HCT116 (cell line): ENCODE results near the gene DENND1A. TPM values are rescaled to one million over a fixed set of nuclear protein-coding genes. Genes with fewer than 3 reads are reported as not detected.

ENCODE experiments used
- ATAC-seq: fragments of 200-7000 bp; cut with Tn5 transposase; 2 replicates; pipeline ENCODE4 v1.9.1; 2020; ENCODE audit warnings: mild to moderate bottlenecking, moderate library complexity
- BruUV-seq: library from RNA; stranded (reverse); fragments of 400-500 nt; replicated peaks from 2 replicates; lab custom pipeline; 2021; lab: Mats Ljungman, UMichigan
- CTCF ChIA-PET: fragments of 300-600 bp; sonication (Branson Sonifier 250); formaldehyde crosslinking; loops from one replicate; lab custom pipeline; 2021; ENCODE audit warnings: antibody characterized with exemption; lab: Charles Lee
- POLR2A ChIA-PET: fragments of 300-600, 350-600 bp; sonication (Branson Sonifier 250); formaldehyde crosslinking; loops from one replicate; lab custom pipeline; 2021; ENCODE audit warnings: antibody characterized with exemption; lab: Charles Lee
- RAD21 ChIA-PET, 2 experiments: fragments of 300-600 bp; sonication (Branson Sonifier 250); formaldehyde crosslinking; loops; one replicate each; lab custom pipeline; 2023; ENCODE audit warnings: low total read pairs in 2 of 2; ENCODE audit not compliant: uncharacterized antibody in 2 of 2, unreplicated experiment in 2 of 2, low non-redundant PET in 1 of 2; lab: Charles Lee
- DNase-seq: peaks from one replicate; pipeline ENCODE4 v3.0.0-alpha.2; 2010; ENCODE audit warnings: low read depth, low spot score
- H2AFZ ChIP-seq: fragments of 200-600 bp; shearing (Covaris generic), sonication (generic); 2 replicates; pipeline ENCODE4 v1.6.1; 2017; ENCODE audit warnings: low read depth, mixed run types, mixed read lengths, antibody characterized with exemption, low read length; ENCODE audit not compliant: poor library complexity, severe bottlenecking
- H3K27ac ChIP-seq: 2 replicates; pipeline ENCODE4 v1.5.1; 2012; ENCODE audit warnings: low read depth, low read length
- H3K27me3 ChIP-seq: fragments of 200-600 bp; sonication (generic); 2 replicates; pipeline ENCODE4 v1.6.1; 2016; ENCODE audit warnings: mixed run types, low read length, mixed read lengths; ENCODE audit not compliant: insufficient read depth
- H3K36me3 ChIP-seq, 2 experiments: fragments of 200-500 bp in 1 of 2; fragments of 200-600 bp in 1 of 2; sonication (Bioruptor generic) in 1 of 2; sonication (generic) in 1 of 2; 2 replicates each; pipeline versions ENCODE4 v1.5.1 to v1.6.1; 2014 to 2016; ENCODE audit warnings: low read length in 2 of 2, inconsistent platforms in 1 of 2, mixed read lengths in 1 of 2, mixed run types in 1 of 2; ENCODE audit not compliant: insufficient read depth in 2 of 2, control insufficient read depth in 1 of 2
- H3K4me1 ChIP-seq, 2 experiments: fragments of 200-600 bp in 1 of 2; sonication (generic) in 1 of 2; 2 replicates each; pipeline versions ENCODE4 v1.5.1 to v1.6.1; 2012 to 2017; ENCODE audit warnings: low read length in 2 of 2, inconsistent platforms in 1 of 2, mild to moderate bottlenecking in 1 of 2, mixed read lengths in 1 of 2, mixed run types in 1 of 2, moderate library complexity in 1 of 2; ENCODE audit not compliant: insufficient read depth in 2 of 2, control insufficient read depth in 1 of 2
- H3K4me2 ChIP-seq: fragments of 200-600 bp; sonication (generic); 2 replicates; pipeline ENCODE4 v1.6.1; 2017; ENCODE audit warnings: mixed run types, low read length, mixed read lengths
- H3K4me3 ChIP-seq, 2 experiments: fragments of 200-600 bp in 1 of 2; sonication (generic) in 1 of 2; replicated peaks in 1 of 2; 2 replicates each; pipeline ENCODE4 v1.5.1; 2011 to 2016; ENCODE audit warnings: low read length in 2 of 2, control low read depth in 1 of 2, low read depth in 1 of 2, mild to moderate bottlenecking in 1 of 2, mixed read lengths in 1 of 2, mixed run types in 1 of 2
- H3K79me2 ChIP-seq: fragments of 200-600 bp; sonication (generic); 2 replicates; pipeline ENCODE4 v1.6.1; 2017; ENCODE audit warnings: mild to moderate bottlenecking, mixed run types, low read length, moderate library complexity, mixed read lengths; ENCODE audit not compliant: insufficient read depth
- H3K9ac ChIP-seq: fragments of 200-600 bp; sonication (generic); 2 replicates; pipeline ENCODE4 v1.6.1; 2016; ENCODE audit warnings: low read length, mixed read lengths
- H3K9me2 ChIP-seq: fragments of 200-600 bp; sonication (generic), shearing (Covaris generic); 2 replicates; pipeline ENCODE4 v1.6.1; 2017; ENCODE audit warnings: mixed run types, mild to moderate bottlenecking, moderate library complexity; ENCODE audit not compliant: insufficient read depth
- H3K9me3 ChIP-seq, 2 experiments: fragments of 200-500 bp in 1 of 2; fragments of 200-600 bp in 1 of 2; sonication (Bioruptor generic) in 1 of 2; sonication (generic) in 1 of 2; 2 replicates each; pipeline ENCODE4 v1.6.1; 2014 to 2017; ENCODE audit warnings: low read length in 2 of 2, mixed read lengths in 2 of 2, inconsistent platforms in 1 of 2, low read depth in 1 of 2, mild to moderate bottlenecking in 1 of 2, mixed run types in 1 of 2, moderate library complexity in 1 of 2; ENCODE audit not compliant: control insufficient read depth in 1 of 2, insufficient read depth in 1 of 2
- H4K20me1 ChIP-seq: fragments of 200-600 bp; sonication (generic), shearing (Covaris generic); 2 replicates; pipeline ENCODE4 v1.6.1; 2017; ENCODE audit warnings: mixed run types, mild to moderate bottlenecking, moderate library complexity; ENCODE audit not compliant: insufficient read depth
- CBX3 ChIP-seq: IDR thresholded peaks from 2 replicates; pipeline ENCODE4 v1.6.1; 2012; ENCODE audit warnings: low read depth
- EZH2 ChIP-seq: fragments of 200-600 bp; sonication (generic); IDR thresholded peaks from 2 replicates; pipeline ENCODE4 v1.6.1; 2017; ENCODE audit warnings: antibody characterized with exemption, mixed run types
- EZH2phosphoT487 ChIP-seq: fragments of 200-600 bp; IDR thresholded peaks from 2 replicates; pipeline ENCODE4 v1.6.1; 2018; ENCODE audit warnings: antibody characterized with exemption, borderline replicate concordance
- JUND ChIP-seq: IDR thresholded peaks from 2 replicates; pipeline ENCODE4 v1.6.1; 2012
- POLR2AphosphoS5 ChIP-seq: IDR thresholded peaks from 2 replicates; pipeline ENCODE4 v1.6.1; 2011; ENCODE audit warnings: mild to moderate bottlenecking, low read depth, low read length, moderate library complexity
- SP1 ChIP-seq: IDR thresholded peaks from 2 replicates; pipeline ENCODE4 v1.6.1; 2012; ENCODE audit warnings: low read depth
- TCF7L2 ChIP-seq: IDR thresholded peaks from 2 replicates; pipeline ENCODE4 v1.7.0; 2011; ENCODE audit warnings: borderline replicate concordance, inconsistent platforms; ENCODE audit not compliant: insufficient read depth, insufficient read length; ENCODE audit errors: extremely low read depth
- ZBTB33 ChIP-seq: IDR thresholded peaks from 2 replicates; pipeline ENCODE4 v1.6.1; 2011; ENCODE audit warnings: mild to moderate bottlenecking, low read length, moderate library complexity; ENCODE audit not compliant: insufficient replicate concordance; ENCODE audit errors: extremely low read depth
- ZFX ChIP-seq: fragments of 450-650 bp; IDR thresholded peaks from 2 replicates; pipeline ENCODE4 v1.6.1; 2017
- intact Hi-C: fragments of 100-400 bp; cut with micrococcal nuclease; formaldehyde crosslinking; loops from 2 replicates; pipeline ENCODE4 v1.10.0; 2022
- total RNA-seq: library from RNA; stranded (reverse); gene quantifications from one replicate; pipeline ENCODE4 v1.2.1, GENCODE V29; 2021; ENCODE audit not compliant: unreplicated experiment
- TF ChIP-seq, protein P1 (sequence below): IDR thresholded peaks from 2 replicates; pipeline ENCODE4 v1.6.1; 2012

Gene DENND1A
- total RNA-seq, 1 experiment from 2014 or later: 33.0 TPM

DNA sequence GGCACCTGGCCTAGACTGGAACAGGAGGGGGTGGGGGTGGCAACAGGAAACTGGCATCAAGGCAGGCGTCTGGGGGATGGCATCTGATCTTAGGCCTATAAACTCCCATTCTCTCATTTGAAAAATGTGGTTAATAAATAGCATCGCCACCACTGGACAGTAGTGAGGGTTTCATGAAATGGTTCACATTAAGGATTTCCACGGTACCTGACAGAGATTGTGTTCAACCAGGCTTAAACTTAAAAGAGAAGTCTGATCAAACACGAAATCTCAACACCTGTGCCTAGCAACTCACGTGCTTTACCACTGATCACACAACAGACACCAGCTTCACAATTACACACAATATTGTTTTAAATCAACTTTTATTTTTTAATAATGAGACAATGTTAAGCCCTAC is 3.0 kb downstream of the DENND1A start:
- Histone ChIP-seq H3K27me3 (no peaks in the 10 kb centered on the region), H4K20me1 (no peaks in the 10 kb centered on the region), H3K9ac (no peak overlapping the region), H3K4me2 (no peak overlapping the region), H2AFZ (no peak overlapping the region), H3K9me2 (no peaks in the 10 kb centered on the region), H3K27ac (no peak overlapping the region), H3K79me2 (peaks cover 44% of the 10 kb centered on the region), H3K4me3 (no peak overlapping the region), H3K9me3 (0 out of 4 replicates have a peak, but pooled peaks cover 0 to 3% of the 10 kb centered on the region in 2 experiments), H3K4me1 (peaks cover 26 to 67% of the 10 kb centered on the region in 2 experiments), H3K36me3 (no peaks in the 10 kb centered on the region)
- ChIA-PET POLR2A (no interaction called here), RAD21 (no interaction called here), CTCF (no interaction called here)
- TF ChIP-seq POLR2AphosphoS5: no peak
- TF ChIP-seq JUND: no peak
- no peak for TF ChIP-seq EZH2
- no peak for TF ChIP-seq TCF7L2
- TF ChIP-seq EZH2phosphoT487: no peak
- no peak for TF ChIP-seq CBX3
- TF ChIP-seq, protein P1, sequence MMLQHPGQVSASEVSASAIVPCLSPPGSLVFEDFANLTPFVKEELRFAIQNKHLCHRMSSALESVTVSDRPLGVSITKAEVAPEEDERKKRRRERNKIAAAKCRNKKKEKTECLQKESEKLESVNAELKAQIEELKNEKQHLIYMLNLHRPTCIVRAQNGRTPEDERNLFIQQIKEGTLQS: no peak
- TF ChIP-seq ZFX: no peak
- TF ChIP-seq SP1: no peak
- TF ChIP-seq ZBTB33: no peak
- DNase-seq: no peak
- intact Hi-C loops: no loop called here
- no TSS peak for BruUV-seq
- ATAC-seq: no peak
